Activated CD8-positive, alpha-beta memory T cell treated with anti-CD3 and anti-CD28 coated beads for 1 hour (primary cell): ENCODE data around the gene SBK2.
"Not testable (repeated sequence)": the region's sequence is repeated elsewhere in the genome, so short reads cannot be mapped to it uniquely, and the experiment has no call there.

Experiments used
- DNase-seq, 2 donors: peaks; one replicate each; pipeline ENCODE4 v3.0.0-alpha.2; 2020; ENCODE audit warnings: low read depth in 1 of 2; ENCODE audit errors: extremely low read depth in 1 of 2

The SBK2 gene

DNA sequence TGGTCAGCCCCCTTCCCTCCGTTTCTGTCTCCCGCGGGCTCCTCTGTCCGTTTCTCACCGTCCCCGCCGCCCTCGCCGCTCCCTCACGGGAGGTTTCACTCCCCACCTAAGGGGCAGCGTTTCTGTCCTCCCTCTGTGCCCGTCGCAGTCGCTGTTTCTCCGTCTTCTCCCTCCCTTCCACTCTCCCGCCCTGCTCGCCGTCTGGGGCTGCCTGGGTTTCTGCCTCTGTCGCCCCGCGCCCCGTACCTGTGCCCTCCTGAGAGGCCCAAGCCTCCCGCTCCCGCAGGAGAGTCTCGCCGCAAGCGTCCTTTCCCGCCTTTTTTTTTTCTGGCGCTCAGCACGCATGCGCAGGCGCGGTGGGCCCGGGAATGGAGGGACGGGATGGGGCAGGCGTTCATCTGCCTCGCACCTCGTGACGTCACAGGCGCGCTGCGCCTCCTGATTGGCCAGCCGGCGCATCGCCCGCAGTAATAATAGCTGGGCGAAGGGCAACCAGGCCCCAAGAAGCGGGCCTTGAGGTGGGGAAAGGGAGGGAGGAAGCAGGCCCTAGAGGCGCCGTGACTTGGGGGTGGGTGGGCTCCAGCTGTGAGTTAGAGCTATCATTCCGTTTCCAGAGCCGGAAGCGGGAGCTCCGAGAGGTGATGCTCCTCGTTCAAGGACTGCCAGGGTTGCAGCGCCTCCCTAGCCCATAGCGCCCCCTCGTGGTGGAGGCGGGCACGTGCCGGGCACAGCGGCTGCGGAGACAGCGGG is 33.3 kb downstream of the SBK2 start:
- peak; percentile 82 to 91 for DNase-seq

- DNase-seq: no peak
These were observed 33.8 kb downstream of the SBK2 start for GRCh38 chr19:55503157-55503501.

GRCh38 chr19:55502197-55502952 is 34.6 kb downstream of the SBK2 start:
- no peak for DNase-seq

DNA sequence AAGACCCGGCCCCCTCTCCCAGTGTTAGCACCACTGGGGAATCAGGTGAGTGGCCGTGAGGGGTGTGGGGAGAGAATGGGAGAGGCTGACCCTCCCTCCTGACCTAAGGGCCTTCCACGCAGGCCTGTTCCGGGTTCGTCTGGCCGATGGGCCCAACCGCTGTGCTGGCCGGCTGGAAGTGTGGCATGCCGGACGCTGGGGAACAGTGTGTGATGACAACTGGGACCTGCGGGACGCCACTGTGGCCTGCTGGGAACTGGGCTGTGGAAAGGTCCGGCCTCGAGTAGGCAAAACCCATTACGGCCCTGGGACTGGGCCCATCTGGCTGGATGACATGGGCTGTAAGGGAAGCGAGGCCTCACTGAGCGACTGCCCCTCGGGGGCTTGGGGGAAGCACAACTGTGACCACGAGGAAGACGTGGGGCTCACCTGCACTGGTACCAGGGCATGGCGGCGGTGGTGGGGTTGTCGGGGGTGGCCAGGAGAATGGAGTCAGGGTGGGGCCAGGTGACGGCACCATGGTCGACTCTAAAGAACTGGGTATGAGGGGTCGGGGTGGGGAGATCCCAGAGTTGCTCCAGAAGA is 36.5 kb downstream of the SBK2 start:
- DNase-seq: no peak

- no peak for DNase-seq
These were observed 38.6 kb downstream of the SBK2 start for GRCh38 chr19:55498246-55498840.

GRCh38 chr19:55497763-55498162 is 39.2 kb downstream of the SBK2 start:
- no peak for DNase-seq

GRCh38 chr19:55496820-55497219 is 40.1 kb downstream of the SBK2 start:
- not testable (repeated sequence) for DNase-seq

GRCh38 chr19:55495646-55496349 is 41.1 kb downstream of the SBK2 start:
- DNase-seq: no peak

GRCh38 chr19:55494172-55494761 is 42.7 kb downstream of the SBK2 start:
- DNase-seq: no peak

- DNase-seq: no peak
These were observed 43.2 kb downstream of the SBK2 start for GRCh38 chr19:55493645-55494171.

DNA sequence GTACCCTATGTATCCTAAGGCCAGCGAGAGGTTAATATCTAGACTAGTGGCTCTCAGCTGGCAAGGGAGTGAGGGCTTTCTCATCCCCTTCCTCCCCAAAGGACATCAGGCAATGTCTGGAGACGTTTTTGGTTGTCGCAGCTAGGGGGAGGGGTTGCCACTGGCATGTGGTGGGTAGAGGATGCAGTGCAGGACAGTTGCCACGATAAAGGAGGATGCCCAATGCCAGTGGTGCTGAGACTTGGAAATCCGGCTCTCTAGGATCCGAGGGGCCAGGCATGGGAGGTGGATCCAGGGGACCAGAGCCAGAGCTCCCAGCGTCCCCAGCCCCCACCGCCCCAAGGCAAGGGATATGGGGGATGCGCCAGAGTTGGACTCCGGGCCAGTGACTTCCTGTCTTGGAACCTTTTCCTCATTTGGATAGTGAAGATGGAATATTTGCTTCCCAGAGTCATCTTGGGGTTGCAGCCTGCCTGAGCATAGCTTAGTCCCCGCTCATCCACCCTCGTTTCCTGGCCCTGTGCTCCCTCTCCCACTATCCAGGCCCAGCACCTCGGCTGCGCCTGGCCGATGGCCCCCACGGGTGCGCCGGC is 43.8 kb downstream of the SBK2 start:
- DNase-seq: no peak

DNA sequence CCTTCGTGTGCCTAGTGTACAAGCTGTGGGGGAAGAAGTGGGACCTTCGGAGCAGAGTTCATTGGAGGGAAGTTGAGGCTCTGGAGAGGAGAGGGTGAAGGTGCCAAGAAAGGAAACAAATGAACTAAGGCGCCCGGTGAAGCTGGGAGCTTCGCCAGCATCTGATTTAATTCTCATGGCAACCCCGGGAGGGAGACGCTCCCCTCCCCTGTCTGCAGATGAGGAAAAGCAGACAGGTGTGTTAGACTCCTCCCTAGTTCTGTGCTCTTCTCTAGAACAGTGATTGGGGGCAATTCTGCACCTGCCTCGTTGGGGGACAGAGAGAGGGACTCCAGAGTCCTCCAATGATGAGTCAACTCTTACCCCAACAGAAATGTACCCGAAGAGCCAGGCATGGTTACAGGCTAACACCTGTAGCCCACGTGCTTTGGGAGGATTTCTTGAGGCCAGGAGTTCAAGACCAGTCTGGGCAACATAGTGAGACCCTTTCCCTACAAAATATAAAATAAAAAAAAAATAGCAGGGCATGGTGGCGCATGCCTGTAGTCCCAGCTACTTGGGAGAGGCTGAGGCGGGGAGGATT is 44.5 kb downstream of the SBK2 start:
- no peak for DNase-seq

GRCh38 chr19:55491546-55492360 is 45.2 kb downstream of the SBK2 start:
- no peak for DNase-seq

DNA sequence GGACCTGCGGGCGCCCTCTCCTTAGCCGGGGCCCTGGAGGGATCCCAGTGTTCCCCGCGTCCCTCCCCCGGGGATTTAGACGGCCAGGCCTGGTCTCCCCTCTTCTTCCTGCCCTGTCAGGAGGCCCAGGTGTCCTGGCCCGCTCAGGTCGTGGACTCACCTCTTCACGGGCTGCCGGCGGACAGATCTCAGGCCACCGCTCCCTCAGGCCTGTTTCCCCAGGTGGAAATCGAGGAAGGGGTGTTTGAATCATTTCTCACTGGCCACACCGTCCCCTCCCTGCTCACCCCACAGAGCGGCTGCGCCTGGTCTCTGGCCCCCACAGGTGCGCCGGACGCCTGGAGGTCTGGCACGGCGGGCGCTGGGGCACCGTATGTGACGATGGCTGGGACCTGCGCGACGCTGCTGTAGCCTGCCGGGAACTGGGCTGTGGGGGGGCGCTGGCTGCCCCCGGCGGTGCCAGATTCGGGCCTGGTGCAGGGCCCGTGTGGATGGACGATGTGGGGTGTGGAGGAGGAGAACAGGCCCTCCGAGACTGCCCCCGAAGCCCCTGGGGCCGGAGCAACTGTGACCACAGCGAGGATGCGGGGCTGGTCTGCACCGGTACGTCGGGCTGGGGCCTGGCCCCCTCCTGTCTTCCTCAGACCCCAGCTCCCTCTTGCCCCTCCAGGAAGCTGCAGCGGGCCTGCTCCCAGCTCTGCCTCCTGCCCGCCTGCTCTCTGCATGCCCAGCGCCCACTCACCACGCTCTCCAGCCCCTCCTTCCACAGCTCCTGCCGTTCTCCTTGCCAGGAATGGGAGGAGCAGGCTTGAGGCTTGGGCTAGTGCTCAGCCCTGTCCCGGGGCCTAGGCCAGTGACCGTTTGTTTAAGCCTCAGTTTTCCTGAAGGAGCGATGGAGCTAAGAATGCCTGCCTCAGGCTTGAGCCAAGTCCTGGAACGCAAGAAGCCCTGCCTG is 46.2 kb downstream of the SBK2 start:
- no peak for DNase-seq

DNA sequence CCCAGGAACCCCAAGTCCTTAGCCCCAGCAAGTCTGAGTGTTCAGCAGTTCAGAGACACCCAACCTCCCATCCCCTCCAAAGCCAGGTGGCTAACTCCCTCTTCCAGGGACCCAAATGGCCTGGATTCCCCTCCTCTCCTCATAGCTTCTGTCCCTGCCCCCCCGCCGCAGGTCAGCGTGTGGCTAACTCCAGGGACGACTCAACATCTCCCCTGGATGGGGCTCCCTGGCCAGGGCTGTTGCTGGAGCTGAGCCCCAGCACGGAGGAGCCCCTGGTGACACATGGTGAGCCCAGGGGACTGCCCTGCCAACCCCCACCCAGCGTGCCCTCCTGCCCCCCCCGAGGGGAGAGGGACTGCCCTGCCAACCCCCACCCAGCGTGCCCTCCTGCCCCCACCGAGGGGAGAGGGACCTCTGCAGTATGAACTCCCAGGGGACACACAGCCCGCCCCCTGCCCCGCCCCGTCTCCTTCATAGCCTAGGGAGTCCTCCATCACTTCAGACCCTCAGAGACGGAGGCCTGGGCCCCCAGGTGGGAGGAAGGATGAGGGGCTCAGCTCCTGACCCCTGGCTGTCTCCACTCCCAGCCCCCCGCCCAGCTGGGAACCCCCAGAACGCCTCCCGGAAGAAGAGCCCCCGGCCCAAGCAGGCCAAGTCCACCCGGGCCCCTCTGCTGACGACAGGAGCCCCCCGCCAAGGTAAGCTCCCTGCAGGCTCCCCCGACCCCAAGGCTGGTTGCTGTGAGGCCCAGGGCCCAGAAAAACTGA is 47.0 kb downstream of the SBK2 start:
- no peak for DNase-seq

DNA sequence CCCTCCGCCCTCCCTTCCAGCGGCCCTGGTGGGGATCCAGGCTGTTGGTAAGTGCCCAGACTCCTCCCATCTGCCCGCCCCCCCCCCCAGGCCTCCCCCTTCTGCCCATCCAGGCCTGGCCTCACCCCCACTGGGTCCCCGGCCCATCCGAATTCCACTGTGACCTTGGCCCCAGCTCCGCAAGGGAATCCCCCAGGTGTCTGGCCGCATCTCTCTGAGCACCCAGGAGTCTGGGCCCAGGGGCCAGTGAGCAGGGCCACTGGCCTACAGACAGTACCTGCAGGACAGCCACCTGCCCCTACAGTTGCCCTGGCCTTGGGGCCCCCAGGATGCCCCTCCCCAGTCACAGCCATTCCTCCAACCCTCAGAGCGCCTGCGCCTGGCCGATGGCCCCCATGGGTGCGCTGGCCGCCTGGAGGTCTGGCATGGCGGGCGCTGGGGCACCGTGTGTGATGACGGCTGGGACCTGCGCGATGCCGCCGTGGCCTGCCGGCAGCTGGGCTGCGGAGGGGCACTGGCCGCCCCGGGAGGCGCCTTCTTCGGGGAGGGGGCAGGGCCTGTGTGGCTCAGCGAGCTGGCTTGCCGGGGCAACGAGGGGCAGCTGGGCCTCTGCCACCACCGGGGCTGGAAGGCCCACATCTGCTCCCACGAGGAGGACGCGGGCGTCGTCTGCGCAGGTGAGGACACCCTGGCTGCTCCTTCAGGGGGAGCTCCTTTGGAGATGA is 47.8 kb downstream of the SBK2 start:
- no peak for DNase-seq
